Coronary artery (tissue), 2 donors: Measurements from ENCODE around the gene RAD9A.

Experiments
- DNase-seq: peaks from one replicate; pipeline ENCODE4 v3.0.0-alpha.2; 2017; ENCODE audit warnings: low spot score
- H3K27ac ChIP-seq, 2 donors: fragments of 200-600 bp; sonication (generic); one replicate each; pipeline ENCODE4 v1.5.1; 2016 to 2019
- H3K4me3 ChIP-seq: fragments of 200-600 bp; sonication (generic); 2 replicates; pipeline ENCODE4 v1.5.1; 2016; ENCODE audit warnings: mild to moderate bottlenecking, moderate library complexity
- TF ChIP-seq, protein P1 (sequence below): fragments of 200-600 bp; sonication (generic); IDR thresholded peaks from one replicate; pipeline ENCODE4 v1.5.1; 2019; ENCODE audit warnings: antibody characterized with exemption

Gene RAD9A

DNA sequence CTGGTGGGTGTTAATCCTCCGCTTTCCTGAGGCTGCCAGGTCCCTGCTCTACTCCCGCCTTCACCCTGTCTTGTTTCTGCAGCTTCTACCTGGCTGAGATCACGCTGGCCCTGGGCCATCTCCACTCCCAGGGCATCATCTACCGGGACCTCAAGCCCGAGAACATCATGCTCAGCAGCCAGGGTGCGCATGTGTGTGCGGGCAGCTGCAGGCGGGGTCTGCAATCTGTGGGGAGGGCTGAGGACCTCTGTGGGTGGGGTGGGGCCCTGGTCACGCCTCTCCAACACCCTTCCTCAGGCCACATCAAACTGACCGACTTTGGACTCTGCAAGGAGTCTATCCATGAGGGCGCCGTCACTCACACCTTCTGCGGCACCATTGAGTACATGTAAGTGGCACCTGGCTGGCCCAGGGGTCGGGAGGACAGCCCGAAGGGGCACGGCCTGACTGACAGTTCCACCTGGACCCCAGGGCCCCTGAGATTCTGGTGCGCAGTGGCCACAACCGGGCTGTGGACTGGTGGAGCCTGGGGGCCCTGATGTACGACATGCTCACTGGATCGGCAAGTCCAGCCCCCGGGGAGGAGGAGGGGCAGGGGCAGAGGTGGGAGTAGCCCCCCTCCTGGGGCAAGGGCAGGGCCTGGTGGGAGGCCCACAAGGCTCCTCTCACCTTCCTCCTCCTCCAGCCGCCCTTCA, 41.0 kb downstream of the RAD9A start:
- H3K4me3 ChIP-seq = no peak overlapping the region
- DNase-seq = no peak
- H3K27ac ChIP-seq = no peak overlapping the region
- TF ChIP-seq, protein P1, sequence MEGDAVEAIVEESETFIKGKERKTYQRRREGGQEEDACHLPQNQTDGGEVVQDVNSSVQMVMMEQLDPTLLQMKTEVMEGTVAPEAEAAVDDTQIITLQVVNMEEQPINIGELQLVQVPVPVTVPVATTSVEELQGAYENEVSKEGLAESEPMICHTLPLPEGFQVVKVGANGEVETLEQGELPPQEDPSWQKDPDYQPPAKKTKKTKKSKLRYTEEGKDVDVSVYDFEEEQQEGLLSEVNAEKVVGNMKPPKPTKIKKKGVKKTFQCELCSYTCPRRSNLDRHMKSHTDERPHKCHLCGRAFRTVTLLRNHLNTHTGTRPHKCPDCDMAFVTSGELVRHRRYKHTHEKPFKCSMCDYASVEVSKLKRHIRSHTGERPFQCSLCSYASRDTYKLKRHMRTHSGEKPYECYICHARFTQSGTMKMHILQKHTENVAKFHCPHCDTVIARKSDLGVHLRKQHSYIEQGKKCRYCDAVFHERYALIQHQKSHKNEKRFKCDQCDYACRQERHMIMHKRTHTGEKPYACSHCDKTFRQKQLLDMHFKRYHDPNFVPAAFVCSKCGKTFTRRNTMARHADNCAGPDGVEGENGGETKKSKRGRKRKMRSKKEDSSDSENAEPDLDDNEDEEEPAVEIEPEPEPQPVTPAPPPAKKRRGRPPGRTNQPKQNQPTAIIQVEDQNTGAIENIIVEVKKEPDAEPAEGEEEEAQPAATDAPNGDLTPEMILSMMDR = no peak

GRCh38 chr11:67433536-67434394, 42.0 kb downstream of the RAD9A start:
- Histone ChIP-seq H3K27ac (no peak overlapping the region), H3K4me3 (no peak overlapping the region)
- no peak for DNase-seq
- TF ChIP-seq, protein P1 = no peak

DNA sequence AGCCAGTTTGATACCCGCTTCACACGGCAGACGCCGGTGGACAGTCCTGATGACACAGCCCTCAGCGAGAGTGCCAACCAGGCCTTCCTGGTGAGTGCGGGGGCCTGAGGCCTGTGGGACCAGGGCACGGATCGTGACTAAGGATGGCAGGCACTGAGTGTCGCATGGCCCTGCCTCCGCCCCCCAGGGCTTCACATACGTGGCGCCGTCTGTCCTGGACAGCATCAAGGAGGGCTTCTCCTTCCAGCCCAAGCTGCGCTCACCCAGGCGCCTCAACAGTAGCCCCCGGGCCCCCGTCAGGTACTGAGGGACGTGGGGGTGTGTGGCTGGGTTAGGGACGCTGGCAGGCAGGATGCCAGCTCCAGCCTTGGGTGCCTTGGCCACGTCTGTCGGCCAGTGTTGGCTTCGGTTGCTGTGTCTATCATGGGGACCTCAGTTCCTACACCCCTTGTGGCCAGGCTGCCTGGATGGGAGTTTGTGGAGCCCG, 42.7 kb downstream of the RAD9A start:
- Histone ChIP-seq H3K27ac (no peak overlapping the region), H3K4me3 (no peak overlapping the region)
- no peak for DNase-seq
- TF ChIP-seq, protein P1 = no peak

DNA sequence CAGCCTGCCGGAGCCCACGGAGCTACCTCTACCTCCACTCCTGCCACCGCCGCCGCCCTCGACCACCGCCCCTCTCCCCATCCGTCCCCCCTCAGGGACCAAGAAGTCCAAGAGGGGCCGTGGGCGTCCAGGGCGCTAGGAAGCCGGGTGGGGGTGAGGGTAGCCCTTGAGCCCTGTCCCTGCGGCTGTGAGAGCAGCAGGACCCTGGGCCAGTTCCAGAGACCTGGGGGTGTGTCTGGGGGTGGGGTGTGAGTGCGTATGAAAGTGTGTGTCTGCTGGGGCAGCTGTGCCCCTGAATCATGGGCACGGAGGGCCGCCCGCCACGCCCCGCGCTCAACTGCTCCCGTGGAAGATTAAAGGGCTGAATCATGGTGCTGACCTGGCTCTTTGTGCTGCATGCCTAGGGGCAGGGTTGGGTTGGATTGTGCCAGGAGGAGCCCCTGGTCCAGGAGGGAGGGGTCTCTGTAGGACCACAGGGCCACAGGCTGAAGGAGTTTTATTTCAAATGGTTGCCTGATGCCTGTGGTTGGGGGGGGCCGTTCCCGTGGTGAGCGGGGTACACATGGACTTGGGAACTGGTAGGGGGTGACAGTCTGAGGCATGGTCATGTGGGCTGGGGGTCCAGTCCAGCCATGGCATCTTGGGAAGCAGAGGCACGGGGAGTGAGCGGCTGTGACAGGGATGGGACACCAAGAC, 43.4 kb downstream of the RAD9A start:
- H3K27ac ChIP-seq = peak overlapping the region in 1 of 2 donors; percentile 58
- H3K4me3 ChIP-seq = no peak overlapping the region

DNA sequence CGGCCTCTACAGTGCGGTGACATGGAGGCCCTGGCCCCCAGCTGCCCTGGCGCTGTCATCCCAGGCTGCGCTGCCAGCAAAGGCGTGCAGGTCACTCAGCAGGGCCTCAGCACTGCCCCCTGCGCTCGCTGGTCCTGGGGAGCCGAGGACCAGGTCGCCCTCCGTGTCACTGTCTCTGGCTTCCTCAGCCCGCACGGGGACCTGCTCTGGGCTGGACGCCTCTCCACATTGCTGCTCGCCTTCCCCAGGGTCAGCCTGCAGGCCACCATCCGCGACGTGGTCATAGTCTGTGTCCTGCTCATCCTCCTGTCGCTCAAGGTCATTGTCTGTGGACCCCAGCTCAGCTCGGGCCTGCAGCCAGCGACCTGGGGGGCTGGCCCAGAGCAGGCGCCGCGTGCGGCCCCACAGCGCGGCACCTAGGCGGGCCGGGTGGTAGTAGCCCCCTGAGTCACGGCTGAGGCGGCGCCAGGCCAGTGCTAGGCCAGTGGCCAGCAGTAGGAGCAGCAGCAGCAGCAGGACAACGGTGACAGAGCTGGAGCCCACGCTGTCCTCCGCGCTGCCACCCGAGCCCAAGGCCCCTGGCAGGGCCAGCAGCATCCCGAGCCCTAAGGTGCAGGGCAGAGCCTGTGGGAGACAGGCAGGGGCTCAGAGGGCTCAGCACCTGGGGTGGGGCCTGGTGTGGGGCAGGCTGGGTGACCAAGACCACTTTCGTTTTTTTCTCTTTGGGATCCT, 44.1 kb downstream of the RAD9A start:
- DNase-seq = no peak
- H3K27ac ChIP-seq = peak overlapping the region; percentile 25 to 58
- TF ChIP-seq, protein P1 = no peak
- H3K4me3 ChIP-seq = no peak overlapping the region

More for the DNA sequence above, 43.4 kb downstream of the RAD9A start:
- TF ChIP-seq, protein P1 = no peak
- no peak for DNase-seq

DNA sequence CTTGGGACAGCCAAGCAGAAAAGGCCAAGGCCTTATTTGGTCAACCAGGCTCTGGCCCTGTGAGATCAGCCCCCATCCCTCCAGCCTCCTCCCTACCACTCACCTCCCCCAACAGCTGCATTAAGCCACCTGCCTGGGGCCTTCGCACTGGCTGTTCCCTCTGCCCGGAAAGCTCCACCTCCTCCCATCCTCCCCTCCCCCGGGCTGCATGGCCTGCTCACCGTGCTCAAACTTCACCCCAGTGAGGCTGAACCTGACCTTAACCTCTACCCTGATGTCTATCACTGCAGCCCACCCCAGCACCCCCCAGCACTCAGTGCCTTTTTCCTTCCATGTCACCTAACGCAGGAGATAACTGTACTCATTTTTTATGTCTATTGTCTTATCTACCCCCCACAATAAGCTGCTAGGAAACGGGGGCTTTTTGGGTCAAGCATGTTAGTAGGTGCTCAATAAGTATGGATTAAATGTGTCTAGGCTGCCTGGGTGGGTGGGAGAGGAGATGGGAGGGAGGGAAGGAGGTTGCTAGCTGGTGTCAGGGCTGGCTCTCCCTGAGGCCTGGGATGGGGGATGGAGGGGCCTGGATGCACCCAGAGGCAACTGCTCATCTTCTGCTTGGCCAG, 44.8 kb downstream of the RAD9A start:
- Histone ChIP-seq H3K27ac (peak overlapping the region in 1 of 2 donors; percentile 58), H3K4me3 (peak overlapping the region; percentile 28)
- no peak for DNase-seq
- TF ChIP-seq, protein P1 = no peak
